NOMO-1 (cell line): ENCODE results near the gene GIPC3.
"Not testable (repeated sequence)": the region's sequence is repeated elsewhere in the genome, so short reads cannot be mapped to it uniquely, and the experiment has no call there.

ENCODE experiments used
- DNase-seq, 2 experiments: peaks; one replicate each; lab custom pipeline; 2025; ENCODE audit not compliant: unreplicated experiment in 2 of 2; lab: John Stamatoyannopoulos, UW

GIPC3 gene

DNA sequence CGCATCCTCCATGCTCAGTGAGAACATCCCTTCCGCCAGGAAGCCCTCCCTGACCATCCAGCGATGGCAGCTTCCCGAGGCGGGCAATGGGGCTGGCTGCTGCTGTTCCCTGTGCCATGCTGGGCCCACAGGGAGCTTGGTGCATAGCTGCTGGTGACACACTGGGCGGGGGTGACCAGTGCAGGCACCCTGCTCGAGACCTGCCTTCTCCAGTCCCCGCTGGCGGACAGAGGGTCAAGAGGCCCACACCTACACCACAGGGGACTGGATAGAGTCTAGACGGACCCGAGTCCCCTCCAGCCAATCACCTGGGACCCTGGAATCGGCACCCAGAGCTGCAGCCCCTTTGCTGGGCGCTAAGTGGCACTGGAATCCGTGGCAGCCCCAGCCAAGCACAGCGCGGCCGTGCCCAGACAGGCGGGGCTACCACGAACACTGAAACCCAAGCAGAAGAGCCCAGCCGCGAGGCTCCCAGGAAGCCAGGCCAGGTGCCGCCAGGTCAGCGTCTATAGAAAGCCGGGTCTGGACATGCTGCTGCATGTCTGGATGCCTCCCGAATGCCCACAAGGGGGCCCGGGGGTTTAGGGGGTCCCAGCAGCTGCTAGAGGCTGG, 30.4 kb downstream of the GIPC3 start:
- DNase-seq: no peak

DNA sequence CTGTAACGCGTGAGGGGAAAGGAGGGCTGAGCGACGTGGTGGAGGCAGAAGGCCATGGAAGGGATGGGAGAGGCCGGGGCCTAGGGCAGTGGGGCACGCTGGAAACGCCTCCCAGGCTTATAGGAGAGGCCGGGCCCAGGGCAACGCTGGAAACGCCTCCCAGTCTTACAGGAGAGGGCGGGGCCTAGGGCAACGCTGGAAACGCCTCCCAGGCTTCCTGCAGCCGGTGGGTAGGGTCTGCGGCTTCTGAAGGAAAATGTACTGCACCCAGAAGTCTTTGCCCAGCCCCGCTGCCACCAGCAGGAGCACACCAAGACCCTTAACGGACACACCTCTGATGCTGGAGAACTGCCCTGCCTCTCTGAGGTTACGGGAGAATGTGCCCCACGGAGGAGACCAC, 32.2 kb downstream of the GIPC3 start:
- no peak for DNase-seq

DNA sequence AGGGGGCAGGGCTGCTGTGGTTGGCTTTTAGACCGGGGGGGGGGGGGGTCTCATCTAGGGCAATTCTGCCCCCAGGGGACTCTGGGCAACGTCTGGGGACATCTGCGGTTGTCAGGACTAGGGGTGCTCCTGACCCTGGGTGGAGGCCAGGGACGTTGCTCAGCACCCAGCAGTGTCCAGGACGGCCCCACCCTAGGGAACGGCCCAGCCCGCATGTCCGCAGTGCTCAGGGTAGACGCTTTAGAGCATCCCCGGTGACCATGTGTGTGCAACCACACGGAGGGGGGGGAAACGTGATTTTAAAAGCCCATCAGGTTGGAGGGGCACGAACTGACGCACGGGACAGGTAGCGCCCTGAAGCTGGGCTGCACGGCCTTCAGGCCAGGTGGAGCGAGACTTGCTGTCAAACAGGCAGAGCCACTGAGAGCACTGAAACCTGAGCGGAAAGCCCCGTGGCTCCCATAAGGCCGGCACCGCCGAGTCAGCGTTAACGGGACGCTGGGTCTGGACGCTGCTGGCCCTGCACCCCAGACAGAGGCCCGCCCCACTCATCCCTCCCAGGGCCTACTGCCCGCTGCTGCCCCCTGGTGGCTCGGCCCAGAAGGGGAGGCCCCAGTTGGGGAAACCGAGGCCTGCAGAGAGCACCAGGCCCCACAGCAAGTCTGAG, 33.0 kb downstream of the GIPC3 start:
- DNase-seq: no peak

DNA sequence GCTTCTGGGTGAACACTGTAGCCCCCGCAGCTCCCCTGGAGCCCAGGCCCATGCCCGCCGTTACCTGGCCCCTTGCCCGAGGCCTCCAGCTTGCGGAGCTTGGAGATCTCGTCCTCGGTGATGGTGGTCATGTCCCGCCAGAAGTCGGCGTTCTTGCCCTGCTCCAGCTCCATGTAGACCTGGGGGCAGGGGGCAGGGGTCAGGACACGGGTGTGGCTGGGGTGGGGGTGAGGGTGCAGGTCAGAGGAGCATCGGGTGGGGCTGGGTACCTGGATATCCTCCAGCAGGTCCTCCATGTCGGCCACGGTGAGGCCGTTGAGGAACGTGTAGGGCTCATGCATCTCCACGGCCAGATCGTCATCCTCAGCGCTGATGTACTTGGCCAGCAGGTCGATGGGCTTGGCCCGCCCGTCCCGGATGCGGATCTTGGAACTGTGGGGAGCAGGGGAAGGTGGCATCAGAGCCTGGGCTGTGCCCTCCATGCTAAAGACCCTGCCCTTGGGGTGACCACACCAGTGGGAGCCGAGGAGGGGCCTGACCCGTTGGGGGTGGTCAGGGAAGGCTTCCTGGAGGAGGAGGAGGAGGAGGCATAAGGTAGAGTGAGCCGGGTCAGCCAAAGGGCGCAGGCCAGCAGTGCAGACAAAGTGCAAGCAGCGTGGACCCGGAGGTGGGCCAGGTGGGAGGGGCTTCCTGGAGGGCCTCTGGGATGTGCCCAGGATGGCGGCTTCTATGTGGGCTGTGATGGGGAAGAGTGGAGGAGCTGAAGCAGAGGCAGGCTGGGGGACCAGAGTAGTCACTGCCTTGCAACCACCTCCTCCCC, 33.7 kb downstream of the GIPC3 start:
- DNase-seq: no peak

DNA sequence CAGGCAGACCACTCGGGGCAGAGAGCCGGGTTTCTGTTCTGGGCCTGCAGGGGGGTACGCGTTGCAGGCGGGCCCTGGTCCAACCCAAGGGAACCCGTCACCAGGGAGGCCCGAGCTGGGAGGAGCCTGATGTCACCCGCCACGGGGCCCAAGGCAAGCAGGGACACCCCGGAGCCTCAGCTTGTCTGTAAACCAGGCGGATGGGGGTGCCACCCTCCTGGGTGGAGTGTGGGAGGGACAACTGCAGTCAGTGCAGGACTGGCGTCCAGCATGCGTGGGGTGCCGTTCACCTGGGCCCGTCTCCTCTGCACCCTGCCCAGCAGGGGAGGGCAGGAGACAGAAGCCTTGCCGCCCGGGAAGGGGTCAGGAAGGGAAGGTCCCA, 34.3 kb downstream of the GIPC3 start:
- DNase-seq: no peak

DNA sequence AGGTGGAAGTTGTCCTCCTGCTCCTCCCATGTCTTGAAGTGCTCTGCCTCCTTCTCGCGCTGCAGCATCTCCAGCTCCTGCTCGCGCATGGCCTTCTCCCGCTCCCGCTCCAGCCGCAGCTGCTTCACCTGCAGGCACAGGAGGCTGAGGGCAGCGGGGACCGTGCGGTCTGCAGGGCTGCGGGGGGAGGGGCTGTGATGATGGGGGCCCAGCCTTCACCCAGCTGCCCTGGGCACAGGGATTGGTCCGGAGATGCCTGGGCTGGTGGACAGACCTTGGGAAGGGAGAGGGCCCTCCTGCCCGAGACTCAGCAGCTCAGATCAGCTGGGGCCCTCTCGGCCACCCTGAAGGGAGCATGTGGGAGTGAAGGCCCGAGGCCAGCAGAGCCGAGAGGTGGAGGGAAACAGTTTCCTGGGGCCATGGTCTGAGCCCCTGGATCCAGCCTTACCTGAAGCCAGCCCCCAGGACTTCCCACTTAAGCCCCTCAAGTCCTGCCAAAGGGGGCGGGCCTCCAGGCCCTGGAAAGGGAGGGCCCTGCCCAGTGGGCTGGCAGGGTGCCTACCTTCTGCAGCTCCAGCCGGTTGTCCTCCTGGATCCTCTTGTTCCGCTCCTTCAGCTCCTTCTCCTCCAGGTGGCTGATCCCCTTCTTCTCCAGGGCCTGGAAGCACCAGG, 35.0 kb downstream of the GIPC3 start:
- no peak for DNase-seq

DNA sequence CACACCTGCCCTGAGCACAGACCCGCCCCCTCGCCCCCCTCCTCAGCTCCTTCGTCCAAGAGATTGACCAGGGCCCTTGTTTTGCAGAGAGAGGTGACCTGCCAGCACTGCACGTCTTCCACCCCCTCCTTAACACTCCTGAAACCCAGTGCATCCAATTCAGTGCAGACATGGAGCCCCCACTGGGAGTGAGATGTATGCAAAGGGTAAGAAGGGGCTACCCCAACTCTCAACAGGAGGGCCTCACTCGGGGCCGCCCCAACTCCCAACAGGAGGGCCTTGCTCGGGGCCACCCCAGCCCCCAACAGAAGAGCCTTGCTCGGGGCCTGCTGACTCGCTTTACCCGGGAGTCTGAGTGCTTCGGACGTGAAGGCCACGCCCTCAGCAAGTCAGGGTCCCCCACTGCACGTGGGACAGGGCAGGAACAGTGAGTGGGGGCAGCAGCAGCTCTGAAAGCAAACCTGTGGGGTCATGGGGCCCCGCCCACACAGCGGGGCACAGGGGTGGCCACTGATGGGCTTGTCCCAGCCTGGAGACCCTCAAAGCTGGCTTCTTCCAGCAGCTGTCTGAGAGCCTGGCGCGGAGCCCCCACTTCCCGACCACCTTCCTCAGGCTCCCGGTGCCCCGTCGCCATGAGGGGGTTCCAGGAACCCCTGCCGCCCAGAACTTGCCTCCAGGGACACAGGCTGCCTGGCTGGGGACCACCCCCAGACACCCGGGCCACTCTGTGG, 35.7 kb downstream of the GIPC3 start:
- DNase-seq: no peak

DNA sequence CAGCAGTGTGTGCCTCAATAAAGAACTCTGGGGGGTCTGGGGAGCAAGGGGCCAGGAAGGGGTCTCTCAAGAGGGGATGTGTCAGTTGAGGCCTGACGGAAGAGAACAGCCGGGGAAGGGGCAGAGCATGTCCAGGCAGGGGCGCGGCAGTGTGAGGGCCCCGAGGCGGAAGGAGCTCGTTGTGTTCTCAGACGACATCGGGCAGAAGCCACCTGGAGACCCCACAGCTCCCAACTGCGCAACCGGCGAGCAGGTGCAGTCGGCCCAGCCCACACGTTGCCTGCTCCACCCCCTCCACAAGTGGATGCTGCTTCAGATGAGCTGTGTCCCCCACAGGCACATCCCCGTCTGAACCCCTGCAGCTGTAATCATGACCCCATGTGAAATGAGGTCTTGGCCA, 36.4 kb downstream of the GIPC3 start:
- no peak for DNase-seq

DNA sequence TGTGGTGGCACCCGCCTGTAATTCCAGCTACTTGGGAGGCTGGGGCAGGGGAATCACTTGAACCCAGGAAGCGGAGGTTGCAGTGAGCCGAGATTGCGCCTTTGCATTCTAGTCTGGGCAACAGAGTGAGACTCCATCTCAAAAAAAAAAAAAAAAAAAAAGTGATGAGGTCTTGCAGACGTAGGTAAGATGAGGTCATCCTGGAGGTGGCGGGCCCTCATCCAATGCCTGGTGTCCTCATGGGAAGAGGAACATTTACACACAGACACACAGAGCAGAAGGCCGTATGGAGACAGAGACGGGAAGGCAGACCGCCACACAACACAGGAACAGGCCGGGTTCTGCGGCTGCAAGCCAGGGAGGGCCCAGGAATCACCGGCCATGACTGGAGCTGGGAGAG, 36.9 kb downstream of the GIPC3 start:
- no peak for DNase-seq

DNA sequence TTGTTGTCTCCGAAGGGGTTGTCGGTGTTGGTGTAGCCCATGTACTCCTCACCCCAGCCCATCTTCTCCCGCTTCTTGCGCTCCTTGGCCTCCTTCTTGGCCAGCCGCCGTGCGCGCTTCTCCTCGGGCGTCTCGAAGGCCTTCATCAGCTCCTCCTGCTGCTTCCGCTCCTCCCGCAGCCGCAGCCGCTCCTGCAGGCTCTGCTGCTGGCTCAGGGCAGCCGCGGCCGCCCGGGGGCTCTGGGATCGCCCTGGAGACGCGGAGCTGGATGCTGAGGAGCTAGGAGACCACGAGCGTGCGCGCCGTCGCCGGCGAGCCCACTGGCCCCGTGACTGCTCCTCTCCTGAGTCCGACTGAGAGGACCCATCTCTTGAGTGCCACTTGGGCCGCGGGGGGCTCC, 38.4 kb downstream of the GIPC3 start:
- no peak for DNase-seq

DNA sequence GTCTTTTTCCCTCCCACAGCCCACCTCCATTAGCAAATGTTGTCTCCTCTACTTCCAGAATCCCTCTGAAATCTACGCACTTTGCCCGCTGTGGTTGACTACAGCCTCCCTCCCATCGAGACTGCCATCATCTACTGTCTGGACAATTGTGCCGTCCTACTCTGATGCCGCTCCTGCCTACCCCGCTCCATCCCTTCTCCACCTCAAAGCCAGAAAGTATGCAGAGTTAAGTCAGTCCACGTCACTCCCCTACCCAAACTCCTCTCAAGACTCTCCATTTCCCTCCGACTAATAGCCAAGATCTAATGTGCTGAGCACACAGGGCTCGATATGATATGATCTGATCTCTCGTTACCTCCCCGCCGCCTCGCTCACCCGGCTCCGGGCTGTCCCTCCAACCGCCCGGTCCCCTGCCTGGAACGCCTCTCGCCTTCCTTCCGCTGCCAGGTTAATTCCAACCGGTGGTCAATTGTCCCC, 40.8 kb downstream of the GIPC3 start:
- DNase-seq: no peak

DNA sequence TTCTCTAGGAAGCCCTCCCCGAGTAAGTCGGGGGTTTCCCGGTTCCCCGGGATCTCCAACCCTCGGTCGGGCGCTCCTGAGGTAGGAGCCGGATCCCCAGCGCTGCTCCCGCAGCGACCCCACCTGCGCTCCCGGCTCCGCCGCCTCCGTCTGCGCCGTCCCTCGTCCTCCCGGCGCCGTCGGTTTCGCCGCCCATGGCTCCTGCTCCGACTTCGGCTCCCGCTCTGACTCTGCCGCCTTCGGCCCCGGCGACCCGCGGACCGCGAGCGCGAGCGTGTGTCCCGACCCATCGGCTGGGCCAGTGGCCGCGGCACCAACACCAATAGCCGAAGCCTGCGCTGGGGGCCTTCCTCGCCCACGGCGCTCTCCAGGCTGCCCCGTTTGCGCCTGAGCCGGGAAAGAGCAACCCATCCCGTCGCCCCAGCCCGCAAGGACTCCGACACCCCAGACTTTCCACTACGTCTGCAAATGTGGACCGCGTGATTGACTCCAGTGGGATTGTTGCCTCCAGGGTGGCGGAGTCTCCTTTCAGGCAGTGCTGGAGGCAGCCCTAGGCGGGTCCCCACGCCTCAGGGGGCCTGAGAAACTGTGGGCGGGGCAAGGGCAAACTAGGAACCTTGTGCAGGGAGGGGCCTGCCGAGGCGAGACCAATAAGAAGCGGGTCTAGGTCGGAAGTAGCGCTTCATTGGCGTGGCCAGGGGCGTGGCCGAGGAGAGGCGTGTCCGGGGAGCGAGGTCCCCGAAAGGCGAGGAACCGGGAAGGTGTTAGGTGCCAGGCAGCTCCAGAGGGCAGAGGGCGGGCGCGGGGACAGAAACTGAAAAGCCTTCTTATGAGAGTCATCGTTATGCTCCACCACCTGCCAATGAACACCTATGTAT, 41.4 kb downstream of the GIPC3 start, which contains the start of gene CACTIN:
Gene CACTIN, minus strand, starts transcription at position 318 of the 878 bp plus-strand sequence. Its CDS starts 28 bp downstream, at position 290.
- DNase-seq: peak; percentile 97 to 98

DNA sequence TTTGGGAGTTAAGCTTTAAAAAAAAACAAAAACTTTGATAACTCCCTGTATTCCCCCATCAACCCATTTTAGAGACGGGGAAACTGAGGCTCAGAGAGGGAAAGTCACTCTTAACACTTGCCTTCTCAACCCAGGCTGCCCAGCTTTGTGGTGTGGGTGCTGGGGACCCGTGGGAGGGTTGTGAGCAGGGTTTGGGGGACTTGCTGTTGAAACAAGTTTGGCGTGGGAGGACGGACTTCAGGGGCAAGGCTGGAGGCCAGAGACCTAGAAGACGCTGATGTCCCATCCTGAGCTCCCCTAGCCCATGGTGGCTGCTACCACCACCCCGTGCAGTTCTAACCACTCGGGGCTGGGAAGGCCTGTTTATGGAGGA, 42.1 kb downstream of the GIPC3 start:
- DNase-seq: no peak

DNA sequence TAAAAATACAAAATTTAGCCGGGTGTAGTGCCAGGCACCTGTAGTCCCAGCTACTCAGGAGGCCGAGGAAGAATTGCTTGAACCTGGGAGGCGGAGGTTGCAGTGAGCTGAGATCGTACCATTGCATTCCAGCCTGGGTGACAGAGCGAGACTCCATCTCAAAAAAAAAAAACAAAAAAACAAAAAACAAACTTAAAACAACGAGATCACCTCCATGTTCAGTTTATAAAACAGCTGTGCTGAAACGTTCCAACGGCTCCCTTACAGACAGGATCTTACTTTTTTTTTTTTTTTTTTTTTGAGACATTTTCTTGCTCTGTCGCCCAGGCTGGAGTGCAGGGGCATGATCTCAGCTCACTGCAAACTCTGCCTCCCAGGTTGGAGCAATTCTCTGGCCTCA, 43.5 kb downstream of the GIPC3 start:
- DNase-seq: not testable (repeated sequence)

DNA sequence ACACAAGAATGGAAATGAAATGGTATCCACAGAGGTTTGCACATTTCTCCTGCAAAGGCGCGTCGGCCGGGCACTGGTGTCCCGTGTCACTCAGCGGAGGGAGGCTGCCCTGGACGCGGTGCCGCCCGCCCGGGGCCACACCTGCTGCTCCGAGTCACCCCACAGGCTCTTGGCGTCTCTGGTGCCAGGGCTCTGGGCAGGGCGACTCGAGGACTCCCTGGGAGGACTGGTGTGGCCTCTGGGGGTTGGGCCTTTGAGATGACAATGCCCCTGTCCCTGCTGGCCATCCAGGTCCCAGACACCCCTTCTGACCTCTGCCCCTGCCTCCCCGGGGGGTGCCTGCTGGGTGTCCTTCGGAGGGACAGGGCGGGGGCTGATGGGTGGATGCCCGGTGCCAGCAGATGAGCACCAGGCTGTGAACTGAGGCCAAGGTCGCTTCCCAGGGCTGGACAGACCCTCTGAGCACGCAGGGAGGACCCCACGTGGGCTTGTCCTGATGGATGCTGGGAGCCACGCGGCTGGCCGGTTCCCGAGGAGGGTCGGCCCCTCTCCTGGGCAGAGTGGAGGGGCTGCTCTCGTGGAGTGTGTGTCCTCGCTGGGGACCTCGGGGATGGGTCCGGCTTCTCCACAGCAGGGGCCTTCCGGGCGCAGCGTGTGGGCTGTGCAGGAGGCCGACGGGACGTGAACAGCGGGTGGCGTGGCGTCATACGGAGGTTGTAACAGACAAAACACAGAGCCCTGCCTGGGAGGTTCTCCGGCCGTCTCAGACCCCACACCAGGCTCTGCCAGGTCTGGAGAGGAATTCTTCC, 46.0 kb downstream of the GIPC3 start:
- no peak for DNase-seq

DNA sequence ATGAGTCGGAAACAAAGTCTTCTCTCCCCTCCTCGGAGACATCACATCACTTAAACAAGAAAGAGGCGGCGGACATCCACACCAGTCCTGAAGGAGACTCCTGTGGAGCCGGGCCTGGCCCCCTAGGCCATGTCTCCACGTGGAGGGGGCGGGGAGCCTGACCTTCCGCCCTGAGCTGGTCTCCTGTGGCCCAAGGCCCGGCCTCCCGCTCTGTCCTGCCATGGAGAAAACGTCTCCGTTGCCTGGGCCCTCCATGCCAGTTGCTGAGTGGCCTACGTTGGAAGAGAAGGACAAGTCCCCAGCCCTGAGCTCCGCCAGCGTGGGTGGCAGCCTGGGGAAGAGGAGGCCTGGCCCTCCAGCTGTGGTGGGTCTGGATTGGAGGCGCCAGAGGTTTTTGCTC, 46.8 kb downstream of the GIPC3 start:
- no peak for DNase-seq

DNA sequence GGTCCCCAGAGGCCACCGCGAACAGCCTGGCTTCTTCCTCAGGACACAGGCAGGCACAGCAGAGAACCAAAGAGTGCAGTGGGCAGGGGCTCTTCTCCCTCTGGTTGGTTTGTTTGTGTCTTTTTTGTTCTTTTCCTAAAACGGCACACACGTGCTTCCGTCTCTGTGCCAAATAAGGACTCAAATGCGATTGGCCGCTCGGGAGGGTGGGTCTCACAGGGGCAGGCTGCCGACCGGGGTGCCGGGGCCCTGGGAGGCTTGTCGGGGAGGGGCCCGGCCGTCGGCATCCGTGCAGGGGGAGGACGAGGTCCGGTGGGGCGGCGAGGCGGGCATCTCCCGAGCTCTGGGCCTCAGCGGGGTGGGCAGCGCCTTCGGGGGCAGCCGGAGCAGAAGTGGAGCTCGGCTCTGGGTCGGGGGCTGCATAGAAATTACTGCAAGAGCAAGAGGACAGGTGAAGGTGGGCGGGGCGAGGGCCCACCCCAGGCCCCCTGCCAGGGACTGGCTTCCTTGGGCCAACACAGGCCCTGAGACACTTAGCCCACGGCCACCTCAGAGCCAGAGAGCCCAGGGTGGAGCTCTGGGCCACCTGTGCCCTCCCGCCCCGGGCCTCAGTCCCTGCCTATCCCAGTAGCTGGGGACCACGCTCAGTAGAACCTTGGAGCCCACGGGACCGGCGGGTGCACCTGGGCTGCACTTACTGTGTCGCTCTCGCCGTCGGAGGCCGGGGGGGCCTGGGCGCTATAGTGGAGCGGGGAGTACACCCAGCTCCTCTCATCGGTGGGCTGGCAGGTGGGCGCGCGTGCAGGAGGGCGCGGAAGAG, 47.7 kb downstream of the GIPC3 start:
- DNase-seq: no peak

DNA sequence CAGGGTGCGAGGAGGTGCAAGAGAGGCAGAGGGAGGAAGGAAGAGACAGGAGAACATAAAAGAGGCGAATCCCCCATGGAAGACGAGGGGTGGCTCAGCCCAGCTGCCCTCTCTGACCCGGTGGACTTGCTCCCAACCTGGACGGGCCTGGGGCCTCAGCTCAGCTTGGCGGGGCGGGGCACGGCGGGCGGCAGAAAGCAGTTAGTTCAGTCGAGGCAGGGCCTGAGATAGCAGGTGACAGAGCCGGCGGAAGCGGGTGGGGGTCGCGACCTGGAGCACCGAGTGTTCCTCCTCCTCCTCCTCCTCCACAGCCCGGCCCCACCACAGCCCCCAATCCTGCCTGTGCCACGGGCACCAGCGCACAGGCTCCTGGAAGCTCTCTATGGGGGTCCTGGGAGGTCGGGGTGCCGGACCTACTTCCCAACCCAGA, 48.3 kb downstream of the GIPC3 start:
- no peak for DNase-seq
